Osteoblast (primary cell): ENCODE measurements around the gene ADAMTSL1. TPM values are rescaled to one million over a fixed set of nuclear protein-coding genes. Genes with fewer than 3 reads are reported as not detected.

ENCODE experiments used
- DNase-seq: peaks from one replicate; pipeline ENCODE4 v3.0.0; 2011; ENCODE audit warnings: low spot score, mixed read lengths; ENCODE audit not compliant: insufficient read length; ENCODE audit errors: missing footprints
- H2AFZ ChIP-seq: 2 replicates; pipeline ENCODE4 v1.6.0; 2011; ENCODE audit warnings: mild to moderate bottlenecking, low read length
- H3K27ac ChIP-seq: 2 replicates; pipeline ENCODE4 v1.5.1; 2011; ENCODE audit warnings: mild to moderate bottlenecking, low read depth, low read length, moderate library complexity
- H3K27me3 ChIP-seq: 2 replicates; pipeline ENCODE4 v1.6.0; 2012; ENCODE audit warnings: mild to moderate bottlenecking, control low read depth, inconsistent platforms, low read length, moderate library complexity; ENCODE audit not compliant: insufficient read depth
- H3K36me3 ChIP-seq: 2 replicates; pipeline ENCODE4 v1.5.1; 2011; ENCODE audit warnings: mild to moderate bottlenecking, low read length, control low read depth, moderate library complexity; ENCODE audit not compliant: insufficient read depth
- H3K4me1 ChIP-seq: 2 replicates; pipeline ENCODE4 v1.5.1; 2011; ENCODE audit warnings: mild to moderate bottlenecking, low read length, control low read depth, moderate library complexity; ENCODE audit not compliant: insufficient read depth
- H3K4me2 ChIP-seq: 2 replicates; pipeline ENCODE4 v1.6.0; 2011; ENCODE audit warnings: mild to moderate bottlenecking, low read length; ENCODE audit not compliant: insufficient read depth
- H3K4me3 ChIP-seq: fragments of 200-600 bp; sonication (generic); 3 replicates; pipeline ENCODE4 v1.5.1; 2012; ENCODE audit warnings: mild to moderate bottlenecking, low read length, inconsistent platforms; ENCODE audit not compliant: insufficient read depth
- H3K79me2 ChIP-seq: 2 replicates; pipeline ENCODE4 v1.6.0; 2012; ENCODE audit warnings: mild to moderate bottlenecking, low read length, control low read depth, inconsistent platforms; ENCODE audit not compliant: insufficient read depth
- H3K9me3 ChIP-seq: 2 replicates; pipeline ENCODE4 v1.5.1; 2011; ENCODE audit warnings: low read depth, low read length, control low read depth
- H4K20me1 ChIP-seq: 2 replicates; pipeline ENCODE4 v1.6.0; 2012; ENCODE audit warnings: mild to moderate bottlenecking, low read length, control low read depth; ENCODE audit not compliant: insufficient read depth
- total RNA-seq: library from RNA; depleted of rRNA; stranded (reverse); fragments of >200 nt; gene quantifications from 2 replicates; pipeline ENCODE4 v1.2.3, GENCODE V29; 2012
- TF ChIP-seq, protein P1 (sequence below): IDR thresholded peaks from 2 replicates; pipeline ENCODE4 v1.5.1; 2011; ENCODE audit warnings: mild to moderate bottlenecking, low read depth, low read length, moderate library complexity; ENCODE audit errors: extremely low read depth

Gene ADAMTSL1
- total RNA-seq, 1 donor, result 54.3 TPM

DNA sequence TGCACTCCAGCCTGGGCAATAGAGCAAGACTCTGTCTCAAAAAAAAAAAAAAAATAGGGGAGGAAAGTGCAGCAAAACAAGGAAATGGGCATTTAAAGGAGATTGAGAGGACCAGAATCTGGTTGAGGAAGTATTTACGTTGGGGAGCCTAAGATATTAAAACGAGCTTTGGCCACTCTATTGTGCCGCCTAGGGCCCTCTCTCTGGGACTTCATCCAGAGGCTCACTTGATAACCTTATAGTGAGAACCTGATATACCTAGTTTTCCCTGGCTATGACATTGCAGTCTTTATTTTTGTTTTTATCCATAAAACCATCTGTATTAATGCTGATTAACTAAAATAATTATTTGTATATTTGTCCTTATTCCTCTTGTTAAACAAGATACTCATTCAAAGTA, 345.5 kb downstream of the ADAMTSL1 start:
- Histone ChIP-seq H3K4me2 (no peak overlapping the region), H3K4me3 (no peak overlapping the region), H3K9me3 (no peaks in the 10 kb centered on the region), H3K36me3 (peaks cover 65% of the 10 kb centered on the region), H4K20me1 (peaks cover 2% of the 10 kb centered on the region), H3K27ac (no peak overlapping the region), H3K79me2 (no peaks in the 10 kb centered on the region), H3K27me3 (no peaks in the 10 kb centered on the region), H2AFZ (no peak overlapping the region), H3K4me1 (peaks cover 9% of the 10 kb centered on the region)
- no peak for DNase-seq
- TF ChIP-seq, protein P1, sequence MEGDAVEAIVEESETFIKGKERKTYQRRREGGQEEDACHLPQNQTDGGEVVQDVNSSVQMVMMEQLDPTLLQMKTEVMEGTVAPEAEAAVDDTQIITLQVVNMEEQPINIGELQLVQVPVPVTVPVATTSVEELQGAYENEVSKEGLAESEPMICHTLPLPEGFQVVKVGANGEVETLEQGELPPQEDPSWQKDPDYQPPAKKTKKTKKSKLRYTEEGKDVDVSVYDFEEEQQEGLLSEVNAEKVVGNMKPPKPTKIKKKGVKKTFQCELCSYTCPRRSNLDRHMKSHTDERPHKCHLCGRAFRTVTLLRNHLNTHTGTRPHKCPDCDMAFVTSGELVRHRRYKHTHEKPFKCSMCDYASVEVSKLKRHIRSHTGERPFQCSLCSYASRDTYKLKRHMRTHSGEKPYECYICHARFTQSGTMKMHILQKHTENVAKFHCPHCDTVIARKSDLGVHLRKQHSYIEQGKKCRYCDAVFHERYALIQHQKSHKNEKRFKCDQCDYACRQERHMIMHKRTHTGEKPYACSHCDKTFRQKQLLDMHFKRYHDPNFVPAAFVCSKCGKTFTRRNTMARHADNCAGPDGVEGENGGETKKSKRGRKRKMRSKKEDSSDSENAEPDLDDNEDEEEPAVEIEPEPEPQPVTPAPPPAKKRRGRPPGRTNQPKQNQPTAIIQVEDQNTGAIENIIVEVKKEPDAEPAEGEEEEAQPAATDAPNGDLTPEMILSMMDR, result no peak

DNA sequence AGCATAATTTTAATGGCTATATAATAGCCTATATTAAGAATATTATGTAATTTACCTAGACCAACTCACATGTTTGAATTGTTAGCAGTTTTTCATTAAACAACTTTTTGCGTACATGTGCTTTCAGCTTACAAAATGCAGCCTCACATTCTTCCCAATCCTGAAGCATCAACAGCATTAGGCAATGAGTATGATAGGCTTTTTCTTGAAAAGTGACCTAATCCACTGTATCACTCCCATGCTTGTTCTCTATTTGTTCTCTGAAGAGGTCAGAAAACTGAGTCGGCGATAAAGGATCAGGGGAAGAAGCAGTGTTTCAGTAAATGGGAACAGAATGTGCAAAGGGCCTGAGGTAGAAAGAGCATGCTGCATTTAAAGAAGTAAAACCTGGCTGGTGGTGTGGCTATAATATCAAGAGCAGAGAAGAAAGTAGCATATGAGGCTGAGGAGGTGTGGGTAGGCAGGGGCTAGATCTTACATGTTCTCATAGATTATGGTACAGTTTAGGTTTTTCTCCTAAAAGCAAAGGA, 346.7 kb downstream of the ADAMTSL1 start:
- Histone ChIP-seq H3K4me1 (peaks cover 16% of the 10 kb centered on the region), H4K20me1 (peaks cover 2% of the 10 kb centered on the region), H2AFZ (no peak overlapping the region), H3K4me3 (no peak overlapping the region), H3K27me3 (no peaks in the 10 kb centered on the region), H3K36me3 (peaks cover 70% of the 10 kb centered on the region), H3K27ac (no peak overlapping the region), H3K79me2 (no peaks in the 10 kb centered on the region), H3K9me3 (no peaks in the 10 kb centered on the region), H3K4me2 (no peak overlapping the region)
- no peak for DNase-seq
- TF ChIP-seq, protein P1, result no peak

DNA sequence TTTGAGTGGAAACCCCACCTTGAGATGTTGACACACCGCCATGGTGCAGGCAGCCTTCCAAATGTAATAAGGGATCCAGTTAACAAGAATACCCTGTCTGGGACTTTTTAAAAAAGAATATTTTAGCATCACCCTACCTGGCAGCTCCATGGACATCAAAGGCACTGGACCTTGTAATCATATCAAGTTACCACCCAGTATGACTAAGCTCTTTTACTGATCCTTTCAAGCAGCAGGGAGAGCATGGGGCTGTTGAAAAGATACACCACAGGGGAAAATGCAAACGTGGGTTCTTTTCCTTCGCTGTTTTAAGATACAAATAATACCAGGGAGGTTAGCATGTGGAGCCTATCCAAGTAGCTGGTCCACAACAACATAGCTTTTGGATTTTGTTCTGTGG, 347.8 kb downstream of the ADAMTSL1 start:
- Histone ChIP-seq H2AFZ (no peak overlapping the region), H3K4me1 (peaks cover 16% of the 10 kb centered on the region), H3K4me3 (no peak overlapping the region), H4K20me1 (peaks cover 2% of the 10 kb centered on the region), H3K4me2 (no peak overlapping the region), H3K9me3 (no peaks in the 10 kb centered on the region), H3K27ac (no peak overlapping the region), H3K27me3 (no peaks in the 10 kb centered on the region), H3K36me3 (peaks cover 80% of the 10 kb centered on the region), H3K79me2 (no peaks in the 10 kb centered on the region)
- TF ChIP-seq, protein P1, result no peak
- no peak for DNase-seq

DNA sequence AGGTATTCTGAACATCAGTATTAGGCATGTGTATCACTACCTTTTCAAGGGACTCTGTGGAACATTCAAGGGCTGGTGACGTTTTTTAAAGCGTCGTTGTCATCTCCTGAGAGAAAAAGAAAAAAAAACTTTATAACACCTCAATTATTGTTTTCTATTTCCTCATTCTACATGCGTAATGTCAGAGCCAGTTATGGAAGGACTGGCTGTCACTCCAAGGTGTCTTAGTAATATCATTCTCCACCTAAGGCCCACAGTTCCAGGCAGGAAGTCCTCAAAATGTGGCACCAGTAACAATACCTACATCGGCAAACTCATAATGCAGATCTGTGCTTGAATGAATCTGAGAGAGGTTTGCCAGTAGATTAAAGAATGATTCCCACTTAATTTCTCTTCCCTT, 348.9 kb downstream of the ADAMTSL1 start:
- peaks cover 80% of the 10 kb centered on the region for H3K36me3 ChIP-seq

More for the DNA sequence above, 348.9 kb downstream of the ADAMTSL1 start:
- no peak overlapping the region for H3K27ac ChIP-seq
- no peak overlapping the region for H3K4me2 ChIP-seq
- H3K79me2 ChIP-seq, result no peaks in the 10 kb centered on the region
- H2AFZ ChIP-seq, result no peak overlapping the region
- H3K4me1 ChIP-seq, result peaks cover 16% of the 10 kb centered on the region
- H3K4me3 ChIP-seq, result no peak overlapping the region
- TF ChIP-seq, protein P1, result no peak
- no peak for DNase-seq
- no peaks in the 10 kb centered on the region for H3K27me3 ChIP-seq
- H4K20me1 ChIP-seq, result peaks cover 2% of the 10 kb centered on the region
- no peaks in the 10 kb centered on the region for H3K9me3 ChIP-seq
